Measurements from ENCODE around the gene CDHR3. TPM values are rescaled to one million over a fixed set of nuclear protein-coding genes. Genes with fewer than 3 reads are reported as not detected.

The CDHR3 gene
- total and polyA plus RNA-seq, 2 donors from 2014 or later, result 3.6 to 7.1 TPM

GRCh38 chr7:105943486-105943885, 19.6 kb upstream of the CDHR3 start:
- Histone ChIP-seq H3K4me3 (ENCODE audit: low read length in 3 of 3) (no peak overlapping the region), H3K27ac (ENCODE audit: low read depth in 2 of 2, low read length in 2 of 2) (no peak overlapping the region), H3K9ac (ENCODE audit: low read length in 3 of 3) (no peak overlapping the region), H3K9me3 (ENCODE audit: control insufficient read depth in 2 of 3, insufficient read depth in 1 of 3, low read length in 3 of 3) (no peaks in the 10 kb centered on the region), H3K27me3 (ENCODE audit: control insufficient read depth, insufficient read depth, low read length) (no peaks in the 10 kb centered on the region), H3K4me1 (ENCODE audit: control insufficient read depth in 2 of 3, insufficient read depth in 2 of 3, low read depth in 1 of 3, low read length in 3 of 3) (no peaks in the 10 kb centered on the region), H3K36me3 (ENCODE audit: control insufficient read depth in 2 of 3, insufficient read depth in 3 of 3, low read length in 3 of 3) (no peaks in the 10 kb centered on the region)
- DNase-seq (no peak), FAIRE-seq (no peak)
- intact Hi-C loops (cut with DNase I), result no loop called here
- TF ChIP-seq, protein P1, sequence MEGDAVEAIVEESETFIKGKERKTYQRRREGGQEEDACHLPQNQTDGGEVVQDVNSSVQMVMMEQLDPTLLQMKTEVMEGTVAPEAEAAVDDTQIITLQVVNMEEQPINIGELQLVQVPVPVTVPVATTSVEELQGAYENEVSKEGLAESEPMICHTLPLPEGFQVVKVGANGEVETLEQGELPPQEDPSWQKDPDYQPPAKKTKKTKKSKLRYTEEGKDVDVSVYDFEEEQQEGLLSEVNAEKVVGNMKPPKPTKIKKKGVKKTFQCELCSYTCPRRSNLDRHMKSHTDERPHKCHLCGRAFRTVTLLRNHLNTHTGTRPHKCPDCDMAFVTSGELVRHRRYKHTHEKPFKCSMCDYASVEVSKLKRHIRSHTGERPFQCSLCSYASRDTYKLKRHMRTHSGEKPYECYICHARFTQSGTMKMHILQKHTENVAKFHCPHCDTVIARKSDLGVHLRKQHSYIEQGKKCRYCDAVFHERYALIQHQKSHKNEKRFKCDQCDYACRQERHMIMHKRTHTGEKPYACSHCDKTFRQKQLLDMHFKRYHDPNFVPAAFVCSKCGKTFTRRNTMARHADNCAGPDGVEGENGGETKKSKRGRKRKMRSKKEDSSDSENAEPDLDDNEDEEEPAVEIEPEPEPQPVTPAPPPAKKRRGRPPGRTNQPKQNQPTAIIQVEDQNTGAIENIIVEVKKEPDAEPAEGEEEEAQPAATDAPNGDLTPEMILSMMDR (IDR thresholded peaks at IDR 0.05; ENCODE audit: borderline replicate concordance, extremely low read depth, insufficient read depth), result no peak

DNA sequence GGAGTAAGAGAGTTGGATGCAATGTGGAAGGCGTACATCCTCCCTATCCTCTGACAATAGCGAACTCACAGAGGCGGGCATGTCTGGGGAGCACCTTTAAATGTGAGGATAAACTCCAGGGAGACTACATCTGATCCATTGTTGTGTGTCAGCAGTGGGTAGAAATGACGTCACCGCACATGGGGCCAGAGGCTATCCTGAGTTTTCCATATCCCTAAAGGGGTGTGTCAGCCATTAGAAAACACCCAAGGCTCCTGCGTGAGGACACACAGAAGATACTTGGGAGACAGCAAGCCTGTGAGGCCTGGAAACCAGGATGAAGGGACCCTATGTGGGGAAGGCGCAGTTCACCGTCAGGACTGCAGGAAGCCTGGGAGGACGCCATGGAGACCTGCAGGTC, 17.2 kb upstream of the CDHR3 start:
- intact Hi-C loops (cut with DNase I), result no loop called here
- DNase-seq, result no peak
- Histone ChIP-seq H3K9me3 (ENCODE audit: control insufficient read depth in 2 of 3, insufficient read depth in 1 of 3, low read length in 3 of 3) (no peaks in the 10 kb centered on the region), H3K36me3 (ENCODE audit: control insufficient read depth in 2 of 3, insufficient read depth in 3 of 3, low read length in 3 of 3) (no peaks in the 10 kb centered on the region), H3K4me3 (ENCODE audit: low read length in 3 of 3) (no peak overlapping the region), H3K27ac (ENCODE audit: low read depth in 2 of 2, low read length in 2 of 2) (no peak overlapping the region), H3K4me1 (ENCODE audit: control insufficient read depth in 2 of 3, insufficient read depth in 2 of 3, low read depth in 1 of 3, low read length in 3 of 3) (no peaks in the 10 kb centered on the region), H3K9ac (ENCODE audit: low read length in 3 of 3) (no peak overlapping the region), H3K27me3 (ENCODE audit: control insufficient read depth, insufficient read depth, low read length) (no peaks in the 10 kb centered on the region)
- TF ChIP-seq, protein P1 (IDR thresholded peaks at IDR 0.05; ENCODE audit: borderline replicate concordance, extremely low read depth, insufficient read depth), result no peak
- no peak for FAIRE-seq

- H3K36me3 ChIP-seq (ENCODE audit: control insufficient read depth in 2 of 3, insufficient read depth in 3 of 3, low read length in 3 of 3), result peaks cover 0 to 2% (median 0%) of the 10 kb centered on the region in 3 donors
- FAIRE-seq (no peak), DNase-seq (no peak)
- no peaks in the 10 kb centered on the region for H3K9me3 ChIP-seq (ENCODE audit: control insufficient read depth in 2 of 3, insufficient read depth in 1 of 3, low read length in 3 of 3)
- no peak overlapping the region for H3K4me3 ChIP-seq (ENCODE audit: low read length in 3 of 3)
- H3K9ac ChIP-seq (ENCODE audit: low read length in 3 of 3), result no peak overlapping the region
- TF ChIP-seq, protein P1 (IDR thresholded peaks at IDR 0.05; ENCODE audit: borderline replicate concordance, extremely low read depth, insufficient read depth), result no peak
- H3K4me1 ChIP-seq (ENCODE audit: control insufficient read depth in 2 of 3, insufficient read depth in 2 of 3, low read depth in 1 of 3, low read length in 3 of 3), result no peaks in the 10 kb centered on the region
- H3K27me3 ChIP-seq (ENCODE audit: control insufficient read depth, insufficient read depth, low read length), result no peaks in the 10 kb centered on the region
- H3K27ac ChIP-seq (ENCODE audit: low read depth in 2 of 2, low read length in 2 of 2), result no peak overlapping the region
- intact Hi-C loops (cut with DNase I), result no loop called here
Measured at GRCh38 chr7:105951597-105951996, 11.5 kb upstream of the CDHR3 start.

DNA sequence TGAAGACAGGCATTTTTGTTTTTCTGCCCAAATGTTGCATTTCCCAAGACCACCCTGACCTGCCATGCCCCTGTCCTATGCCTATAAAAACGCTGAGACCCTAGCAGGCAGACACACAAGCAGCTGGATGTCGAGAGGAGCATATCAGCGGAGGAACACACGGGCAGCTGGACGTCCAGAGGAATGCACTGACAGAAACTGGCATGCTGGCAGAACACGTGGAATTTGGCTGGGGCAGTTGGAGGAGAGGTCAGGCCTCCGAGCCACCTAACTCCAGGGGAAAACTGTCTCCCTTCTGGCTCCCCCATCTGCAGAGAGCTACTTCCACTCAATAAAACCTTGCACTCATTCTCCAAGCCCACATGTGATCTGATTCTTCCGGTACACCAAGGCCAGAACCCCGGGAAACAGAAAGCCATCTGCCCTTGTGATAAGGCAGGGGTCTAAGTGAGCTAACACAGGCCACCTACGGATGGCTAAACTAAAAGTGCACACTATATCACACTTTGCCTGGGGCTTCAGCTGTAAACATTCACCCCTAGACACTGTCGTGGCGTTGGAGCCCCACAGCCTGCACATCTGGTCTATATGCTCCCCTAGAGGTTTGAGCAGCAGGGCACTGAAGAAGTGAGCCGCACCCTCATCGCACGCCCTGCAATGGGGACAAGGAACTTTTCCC, 10.0 kb upstream of the CDHR3 start:
- H3K9ac ChIP-seq (ENCODE audit: low read length in 3 of 3), result no peak overlapping the region
- no peak overlapping the region for H3K27ac ChIP-seq (ENCODE audit: low read depth in 2 of 2, low read length in 2 of 2)

More for the DNA sequence above, 10.0 kb upstream of the CDHR3 start:
- Histone ChIP-seq H3K4me3 (ENCODE audit: low read length in 3 of 3) (no peak overlapping the region), H3K27me3 (ENCODE audit: control insufficient read depth, insufficient read depth, low read length) (no peaks in the 10 kb centered on the region), H3K4me1 (ENCODE audit: control insufficient read depth in 2 of 3, insufficient read depth in 2 of 3, low read depth in 1 of 3, low read length in 3 of 3) (no peaks in the 10 kb centered on the region), H3K36me3 (ENCODE audit: control insufficient read depth in 2 of 3, insufficient read depth in 3 of 3, low read length in 3 of 3) (peaks cover 0 to 2% (median 0%) of the 10 kb centered on the region in 3 donors), H3K9me3 (ENCODE audit: control insufficient read depth in 2 of 3, insufficient read depth in 1 of 3, low read length in 3 of 3) (no peaks in the 10 kb centered on the region)
- no peak for FAIRE-seq
- intact Hi-C loops (cut with DNase I), result no loop called here
- DNase-seq, result no peak
- TF ChIP-seq, protein P1 (IDR thresholded peaks at IDR 0.05; ENCODE audit: borderline replicate concordance, extremely low read depth, insufficient read depth), result no peak

Data from kidney (tissue), 14 donors.